HG03039 (cell line): Measurements from ENCODE around the gene RHOG.
"Not testable (repeated sequence)": the region's sequence is repeated elsewhere in the genome, so short reads cannot be mapped to it uniquely, and the experiment has no call there.

ENCODE experiments used
- ATAC-seq: cut with Tn5 transposase; IDR thresholded peaks from one replicate; pipeline ENCODE4 v1.9.1; 2021; ENCODE audit warnings: mild to moderate bottlenecking, moderate library complexity; ENCODE audit not compliant: unreplicated experiment

Gene RHOG

GRCh38 chr11:3840870-3841425 is at the start of gene RHOG:
TSS of gene RHOG (minus strand) at chr11:3840959. CDS start at chr11:3828138, 12,821 bp downstream.
- peak; percentile 45 for ATAC-seq

- no peak for ATAC-seq
These were observed 49.3 kb upstream of the RHOG start for GRCh38 chr11:3890014-3890413.

GRCh38 chr11:3888876-3889275 is 48.1 kb upstream of the RHOG start:
- no peak for ATAC-seq

- no peak for ATAC-seq
These were observed 46.2 kb upstream of the RHOG start for GRCh38 chr11:3886985-3887384.

- no peak for ATAC-seq
These were observed 45.1 kb upstream of the RHOG start for GRCh38 chr11:3885855-3886254.

- no peak for ATAC-seq
These were observed 41.9 kb upstream of the RHOG start for GRCh38 chr11:3882655-3883054.

GRCh38 chr11:3880724-3881123 is 40.0 kb upstream of the RHOG start:
- no peak for ATAC-seq

GRCh38 chr11:3879967-3880542 is 39.3 kb upstream of the RHOG start:
- peak; percentile 16 for ATAC-seq

- ATAC-seq, result peak; percentile 30
These were observed 38.6 kb upstream of the RHOG start for GRCh38 chr11:3879216-3879966.

GRCh38 chr11:3878258-3878584 is 37.5 kb upstream of the RHOG start:
- no peak for ATAC-seq

GRCh38 chr11:3877364-3878257 is 36.9 kb upstream of the RHOG start:
- ATAC-seq, result no peak

GRCh38 chr11:3876613-3877012 is 35.9 kb upstream of the RHOG start:
- ATAC-seq, result no peak

- no peak for ATAC-seq
These were observed 33.1 kb upstream of the RHOG start for GRCh38 chr11:3873712-3874349.

GRCh38 chr11:3867209-3868091 is 26.7 kb upstream of the RHOG start:
- no peak for ATAC-seq

GRCh38 chr11:3866836-3867208 is 26.1 kb upstream of the RHOG start:
- ATAC-seq, result no peak

GRCh38 chr11:3866206-3866605 is 25.4 kb upstream of the RHOG start:
- no peak for ATAC-seq

- ATAC-seq, result no peak
These were observed 24.8 kb upstream of the RHOG start for GRCh38 chr11:3865388-3866193.

- ATAC-seq, result no peak
These were observed 20.9 kb upstream of the RHOG start for GRCh38 chr11:3861683-3862082.

- ATAC-seq, result not testable (repeated sequence)
These were observed 20.2 kb upstream of the RHOG start for GRCh38 chr11:3860898-3861393.
